GM12878 (cell line): ENCODE results near the gene CLEC18B. TPM values are rescaled to one million over a fixed set of nuclear protein-coding genes. Genes with fewer than 3 reads are reported as not detected.
"Not testable (repeated sequence)": the region's sequence is repeated elsewhere in the genome, so short reads cannot be mapped to it uniquely, and the experiment has no call there.

Experiments
- ATAC-seq: fragments of 200-7000 bp; cut with Tn5 transposase; 3 replicates; pipeline ENCODE4 v1.9.1; 2020; ENCODE audit warnings: mild to moderate bottlenecking, moderate library complexity
- BruUV-seq: library from RNA; stranded (reverse); fragments of 400-500 nt; replicated peaks from 2 replicates; lab custom pipeline; 2021; lab: Mats Ljungman, UMichigan
- CTCF ChIA-PET: fragments of 300-600 bp; sonication (Branson Sonifier 250); formaldehyde crosslinking; extraction: SDS; loops from one replicate; lab custom pipeline; 2021; ENCODE audit warnings: inconsistent platforms; lab: Yijun Ruan, JAX
- POLR2A ChIA-PET: fragments of 350-600 bp; formaldehyde crosslinking; extraction: SDS; loops from one replicate; lab custom pipeline; 2021; ENCODE audit warnings: inconsistent platforms; lab: Charles Lee
- RAD21 ChIA-PET: fragments of 300-600 bp; sonication (Branson Sonifier 250); formaldehyde crosslinking; loops from one replicate; lab custom pipeline; 2023; ENCODE audit warnings: antibody characterized with exemption; ENCODE audit not compliant: unreplicated experiment; lab: Charles Lee
- SMC1A ChIA-PET: fragments of 300-600 bp; sonication (Branson Sonifier 250); formaldehyde crosslinking; loops from one replicate; lab custom pipeline; 2023; ENCODE audit not compliant: unreplicated experiment, uncharacterized antibody; lab: Charles Lee
- DNase-seq: peaks from one replicate; pipeline ENCODE4 v3.0.0-alpha.2; 2011; ENCODE audit warnings: low read depth, low spot score
- FAIRE-seq: peaks from 3 replicates; lab custom pipeline; 2011; peaks lifted over from hg19 to GRCh38; lab: Jason Lieb, UNC
- H2AFZ ChIP-seq: 2 replicates; pipeline ENCODE4 v1.6.0; 2011; ENCODE audit warnings: low read depth, low read length, control low read depth; ENCODE audit not compliant: control insufficient read depth
- H3K27ac ChIP-seq: 2 replicates; pipeline ENCODE4 v1.5.1; 2011; ENCODE audit warnings: control low read depth; ENCODE audit not compliant: control insufficient read depth, insufficient read depth
- H3K27me3 ChIP-seq, 2 experiments: replicated peaks in 1 of 2; 2 replicates each; pipeline versions ENCODE4 v1.6.0 to v1.6.1; 2011; ENCODE audit warnings: low read length in 1 of 2; ENCODE audit not compliant: control insufficient read depth in 2 of 2, insufficient read depth in 2 of 2
- H3K36me3 ChIP-seq, 2 experiments: 2 replicates each; pipeline ENCODE4 v1.5.1; 2011; ENCODE audit warnings: low read length in 1 of 2; ENCODE audit not compliant: control insufficient read depth in 2 of 2, insufficient read depth in 2 of 2
- H3K4me1 ChIP-seq: 2 replicates; pipeline ENCODE4 v1.6.1; 2011; ENCODE audit warnings: mild to moderate bottlenecking, low read length, moderate library complexity, mixed read lengths; ENCODE audit not compliant: control insufficient read depth, insufficient read depth
- H3K4me2 ChIP-seq: 2 replicates; pipeline ENCODE4 v1.6.0; 2011; ENCODE audit warnings: control low read depth; ENCODE audit not compliant: control insufficient read depth, insufficient read depth
- H3K4me3 ChIP-seq: fragments of 200-600 bp; sonication (generic); 2 replicates; pipeline ENCODE4 v1.5.1; 2016
- H3K79me2 ChIP-seq: 2 replicates; pipeline ENCODE4 v1.6.0; 2011; ENCODE audit warnings: low read length; ENCODE audit not compliant: control insufficient read depth, insufficient read depth
- H3K9ac ChIP-seq: 2 replicates; pipeline ENCODE4 v1.8.0; 2011; ENCODE audit warnings: low read length, control low read depth, mixed read lengths; ENCODE audit not compliant: control insufficient read depth, insufficient read depth
- H3K9me3 ChIP-seq: replicated peaks from 3 replicates; pipeline ENCODE4 v1.5.1; 2011; ENCODE audit warnings: mild to moderate bottlenecking, low read length; ENCODE audit not compliant: control insufficient read depth, insufficient read depth
- H4K20me1 ChIP-seq: 2 replicates; pipeline ENCODE4 v1.6.0; 2011; ENCODE audit not compliant: control insufficient read depth, insufficient read depth
- WGBS: methylation state at CpG from one replicate; pipeline ENCODE4 v1.1.6; 2016; ENCODE audit warnings: low lambda C conversion rate; ENCODE audit not compliant: insufficient replicate concordance, insufficient coverage; ENCODE audit errors: missing lambda C conversion rate; 5-methylcytosine and 5-hydroxymethylcytosine counted together
- in situ Hi-C: fragments of 300-500 bp; cut with MboI; formaldehyde crosslinking; loops from 9 replicates; pipeline ENCODE4 v1.14.3; 2018; ENCODE audit warnings: mixed read lengths
- intact Hi-C: fragments of 100-400 bp; cut with micrococcal nuclease; formaldehyde crosslinking; loops from one replicate; pipeline ENCODE4 v1.14.2; 2022; ENCODE audit not compliant: unreplicated experiment
- polyA plus RNA-seq, 11 experiments: library from polyadenylated mRNA; depleted of rRNA in 4 of 11; unstranded in 6 of 11; stranded (reverse) in 5 of 11; fragments of >200 nt; fragmentation: Nextera tagmentation in 4 of 11; fragmentation: Illumina TruSeq in 1 of 11; extraction: Ambion mirVana in 4 of 11; extraction: Trizol in 1 of 11; gene quantifications; 1 replicate in 1 of 11; 2 replicates in 10 of 11; pipeline versions ENCODE4 v1.2.1 to v1.2.3, GENCODE V29; 2011 to 2016; ENCODE audit warnings: inconsistent platforms in 2 of 11, missing spikeins in 2 of 11, low read depth in 1 of 11
- total RNA-seq, 4 experiments: library from RNA; depleted of rRNA in 3 of 4; stranded (reverse); fragments of >200 nt in 3 of 4; fragmentation: Illumina TruSeq in 1 of 4; extraction: Trizol in 1 of 4; gene quantifications; 2 replicates each; pipeline versions ENCODE4 v1.2.1 to v1.2.3, GENCODE V29; 2013 to 2021

The CLEC18B gene
- total and polyA plus RNA-seq, 10 of the 15 experiments (the other 5 are each of a cell fraction or from before 2014, with no cell fraction given): 0.03 to 0.32 (median 0.18) TPM; not detected in 6

DNA sequence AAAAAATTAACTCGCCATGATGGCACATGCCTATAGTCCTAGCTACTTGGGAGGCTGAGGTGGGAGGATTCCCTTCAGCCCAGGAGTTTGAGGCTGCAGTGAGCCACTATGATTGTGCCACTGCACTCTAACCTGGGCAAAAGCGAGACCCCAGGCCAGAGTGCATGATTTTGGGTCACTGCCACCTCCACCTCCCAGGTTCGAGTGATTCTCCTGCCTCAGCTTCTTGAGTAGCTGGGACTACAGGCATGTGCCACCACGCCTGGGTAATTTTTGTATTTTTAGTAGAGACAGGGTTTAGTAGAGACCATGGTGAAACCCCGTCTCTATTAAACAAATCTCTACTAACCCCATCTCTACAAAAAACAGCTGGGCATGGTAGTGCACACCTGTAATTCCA is 26.7 kb downstream of the CLEC18B start:
- POLR2A ChIA-PET, CTCF ChIA-PET, intact Hi-C loops, ATAC-seq, H3K4me1 ChIP-seq, SMC1A ChIA-PET, H3K27me3 ChIP-seq, BruUV-seq, H3K9ac ChIP-seq, H3K4me3 ChIP-seq, H3K79me2 ChIP-seq, H3K9me3 ChIP-seq, H2AFZ ChIP-seq, H4K20me1 ChIP-seq, RAD21 ChIA-PET, H3K4me2 ChIP-seq, DNase-seq, FAIRE-seq, H3K27ac ChIP-seq, H3K36me3 ChIP-seq, in situ Hi-C loops: not testable (repeated sequence)
- 31% methylated on average over 3 of the region's 5 CpGs for WGBS

GRCh38 chr16:74394131-74394530 is 27.1 kb downstream of the CLEC18B start:
- H2AFZ ChIP-seq, H4K20me1 ChIP-seq, in situ Hi-C loops, SMC1A ChIA-PET, ATAC-seq, H3K4me1 ChIP-seq, H3K4me2 ChIP-seq, CTCF ChIA-PET, FAIRE-seq, intact Hi-C loops, H3K27ac ChIP-seq, RAD21 ChIA-PET, H3K9me3 ChIP-seq, H3K4me3 ChIP-seq, POLR2A ChIA-PET, DNase-seq, H3K27me3 ChIP-seq, H3K36me3 ChIP-seq, H3K79me2 ChIP-seq, BruUV-seq, H3K9ac ChIP-seq: not testable (repeated sequence)
- 46% methylated on average over 9 of the region's 9 CpGs for WGBS

DNA sequence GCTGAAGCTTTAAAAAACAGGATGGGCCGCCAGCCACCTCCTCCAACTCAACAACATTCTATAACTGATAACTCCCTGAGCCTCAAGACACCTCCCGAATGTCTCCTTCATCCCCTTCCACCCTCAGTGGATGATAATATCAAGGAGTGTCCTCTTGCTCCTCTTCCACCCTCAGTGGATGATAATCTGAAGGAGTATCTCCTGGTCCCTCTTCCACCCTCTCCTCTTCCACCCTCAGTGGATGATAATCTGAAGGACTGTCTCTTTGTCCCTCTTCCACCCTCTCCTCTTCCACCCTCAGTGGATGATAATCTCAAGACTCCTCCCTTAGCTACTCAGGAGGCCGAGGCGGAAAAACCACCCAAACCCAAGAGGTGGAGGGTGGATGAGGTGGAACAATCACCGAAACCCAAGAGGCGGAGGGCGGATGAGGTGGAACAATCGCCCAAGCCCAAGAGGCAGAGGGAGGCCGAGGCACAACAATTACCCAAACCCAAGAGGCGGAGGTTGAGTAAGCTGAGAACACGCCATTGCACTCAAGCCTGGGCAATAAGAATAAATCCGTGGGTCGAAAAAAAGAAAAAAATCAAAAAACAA is 29.7 kb downstream of the CLEC18B start:
- H3K4me3 ChIP-seq, H3K36me3 ChIP-seq, H3K27me3 ChIP-seq, FAIRE-seq, H3K4me1 ChIP-seq, intact Hi-C loops, H2AFZ ChIP-seq, in situ Hi-C loops, H3K79me2 ChIP-seq, H3K4me2 ChIP-seq, DNase-seq, SMC1A ChIA-PET, H4K20me1 ChIP-seq, H3K9ac ChIP-seq, RAD21 ChIA-PET, ATAC-seq, H3K27ac ChIP-seq, H3K9me3 ChIP-seq: not testable (repeated sequence)
- ChIA-PET CTCF (interaction anchor here (0.6 kb wide), 1 partner anchor 100 kb away, joined by 3 read pairs; no protein-coding TSS in a partner anchor), POLR2A (interaction anchor here (0.7 kb wide), 1 partner anchor 20 kb away, joined by 3 read pairs; no protein-coding TSS in a partner anchor)
- TSS peak; percentile 80 for BruUV-seq
- 42% methylated on average over 8 of the region's 13 CpGs for WGBS

- DNase-seq, H3K4me3 ChIP-seq, FAIRE-seq, H3K36me3 ChIP-seq, RAD21 ChIA-PET, H3K9me3 ChIP-seq, intact Hi-C loops, BruUV-seq, in situ Hi-C loops, H3K9ac ChIP-seq, H3K27ac ChIP-seq, CTCF ChIA-PET, ATAC-seq, H4K20me1 ChIP-seq, H2AFZ ChIP-seq, H3K4me1 ChIP-seq, H3K27me3 ChIP-seq, H3K4me2 ChIP-seq, SMC1A ChIA-PET, H3K79me2 ChIP-seq: not testable (repeated sequence)
- POLR2A ChIA-PET: interaction anchor here (0.6 kb wide), 1 partner anchor 226 kb away, joined by 3 read pairs; no protein-coding TSS in a partner anchor
- WGBS: no CpG with 5 or more reads among the region's 6 CpGs
These were observed 38.8 kb downstream of the CLEC18B start for GRCh38 chr16:74382339-74383034.
